OCI-LY3 (cell line): ENCODE measurements around the gene SAMD4A.

Source experiments
- H2AFZ ChIP-seq: fragments of 200-600, 300-600 bp; shearing (Covaris generic); 2 replicates; pipeline ENCODE4 v1.6.0; 2014; ENCODE audit warnings: antibody characterized with exemption, low read depth, low read length
- H3K27ac ChIP-seq: fragments of 200-600, 300-600 bp; sonication (generic); 2 replicates; pipeline ENCODE4 v1.5.1; 2014; ENCODE audit warnings: mild to moderate bottlenecking, low read length, moderate library complexity, mixed read lengths
- H3K27me3 ChIP-seq: fragments of 200-600, 300-600 bp; sonication (generic); 2 replicates; pipeline ENCODE4 v1.6.1; 2014; ENCODE audit warnings: low read depth, low read length, mixed read lengths
- H3K36me3 ChIP-seq: fragments of 200-600, 300-600 bp; sonication (generic); replicated peaks from 2 replicates; pipeline ENCODE3; 2014; ENCODE audit warnings: low read depth, low read length, mixed read lengths
- H3K4me1 ChIP-seq: fragments of 300-600, 200-600 bp; sonication (generic); 2 replicates; pipeline ENCODE4 v1.6.1; 2014; ENCODE audit warnings: low read length, mixed read lengths
- H3K4me2 ChIP-seq: fragments of 200-600, 300-600 bp; sonication (generic); 2 replicates; pipeline ENCODE4 v1.6.1; 2014; ENCODE audit warnings: low read length, mixed read lengths
- H3K4me3 ChIP-seq: fragments of 300-600, 200-600 bp; sonication (generic); 2 replicates; pipeline ENCODE4 v1.5.1; 2014; ENCODE audit warnings: antibody characterized with exemption, mild to moderate bottlenecking, low read length, moderate library complexity
- H3K79me2 ChIP-seq: fragments of 300-600, 200-600 bp; shearing (Covaris generic); 2 replicates; pipeline ENCODE4 v1.6.1; 2014; ENCODE audit warnings: mild to moderate bottlenecking, low read length, mixed read lengths
- H3K9ac ChIP-seq: fragments of 300-600, 200-600 bp; shearing (Covaris generic); 2 replicates; pipeline ENCODE4 v1.6.0; 2014; ENCODE audit warnings: mild to moderate bottlenecking, low read length, moderate library complexity
- H3K9me3 ChIP-seq: fragments of 200-600, 300-600 bp; shearing (Covaris generic); 2 replicates; pipeline ENCODE4 v1.6.1; 2014; ENCODE audit warnings: low read length, mixed read lengths; ENCODE audit not compliant: insufficient read depth
- H4K20me1 ChIP-seq: fragments of 200-600, 300-600 bp; sonication (generic); 2 replicates; pipeline ENCODE4 v1.6.1; 2016; ENCODE audit warnings: low read length, mixed read lengths; ENCODE audit not compliant: insufficient read depth
- EZH2phosphoT487 ChIP-seq: fragments of 200-600 bp; shearing (Covaris generic); IDR thresholded peaks from 2 replicates; pipeline ENCODE4 v1.6.1; 2018; ENCODE audit warnings: antibody characterized with exemption, mixed run types, low read depth
- TF ChIP-seq, protein P1 (sequence below): fragments of 200-600, 300-600 bp; sonication (generic); IDR thresholded peaks from 2 replicates; pipeline ENCODE4 v1.5.1; 2014; ENCODE audit warnings: antibody characterized with exemption, low read length, low read depth

The SAMD4A gene

DNA sequence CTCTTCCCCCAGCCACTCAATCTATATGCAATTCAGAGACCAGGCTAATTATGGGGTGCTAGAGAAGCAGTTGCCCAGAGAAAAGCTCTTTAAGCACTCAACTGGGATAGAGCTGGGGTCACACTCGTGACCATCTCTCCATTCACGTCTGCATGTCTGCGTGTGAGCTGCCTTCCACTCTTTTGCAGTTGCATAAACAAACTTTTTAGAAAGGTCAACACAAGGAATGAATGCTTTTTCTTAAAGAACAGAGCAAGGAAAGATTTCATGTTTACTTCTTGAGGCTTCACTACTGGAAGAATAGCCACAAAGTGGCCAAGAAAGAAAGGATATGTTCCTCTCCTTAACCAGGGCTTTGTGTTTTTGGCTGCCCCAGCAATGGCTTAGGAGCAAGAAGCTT, 151.1 kb downstream of the SAMD4A start:
- Histone ChIP-seq H3K4me1 (peaks cover 6% of the 10 kb centered on the region; the same call in 1 of the 2 replicates), H3K4me3 (no peak overlapping the region), H2AFZ (no peak overlapping the region), H3K79me2 (no peaks in the 10 kb centered on the region), H3K36me3 (no peaks in the 10 kb centered on the region), H3K27ac (no peak overlapping the region), H3K9me3 (no peaks in the 10 kb centered on the region), H3K27me3 (peaks cover 18% of the 10 kb centered on the region; the same call in 1 of the 2 replicates), H3K4me2 (no peak overlapping the region), H3K9ac (no peak overlapping the region), H4K20me1 (no peaks in the 10 kb centered on the region)
- no peak for TF ChIP-seq EZH2phosphoT487
- TF ChIP-seq, protein P1, sequence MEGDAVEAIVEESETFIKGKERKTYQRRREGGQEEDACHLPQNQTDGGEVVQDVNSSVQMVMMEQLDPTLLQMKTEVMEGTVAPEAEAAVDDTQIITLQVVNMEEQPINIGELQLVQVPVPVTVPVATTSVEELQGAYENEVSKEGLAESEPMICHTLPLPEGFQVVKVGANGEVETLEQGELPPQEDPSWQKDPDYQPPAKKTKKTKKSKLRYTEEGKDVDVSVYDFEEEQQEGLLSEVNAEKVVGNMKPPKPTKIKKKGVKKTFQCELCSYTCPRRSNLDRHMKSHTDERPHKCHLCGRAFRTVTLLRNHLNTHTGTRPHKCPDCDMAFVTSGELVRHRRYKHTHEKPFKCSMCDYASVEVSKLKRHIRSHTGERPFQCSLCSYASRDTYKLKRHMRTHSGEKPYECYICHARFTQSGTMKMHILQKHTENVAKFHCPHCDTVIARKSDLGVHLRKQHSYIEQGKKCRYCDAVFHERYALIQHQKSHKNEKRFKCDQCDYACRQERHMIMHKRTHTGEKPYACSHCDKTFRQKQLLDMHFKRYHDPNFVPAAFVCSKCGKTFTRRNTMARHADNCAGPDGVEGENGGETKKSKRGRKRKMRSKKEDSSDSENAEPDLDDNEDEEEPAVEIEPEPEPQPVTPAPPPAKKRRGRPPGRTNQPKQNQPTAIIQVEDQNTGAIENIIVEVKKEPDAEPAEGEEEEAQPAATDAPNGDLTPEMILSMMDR, result no peak

DNA sequence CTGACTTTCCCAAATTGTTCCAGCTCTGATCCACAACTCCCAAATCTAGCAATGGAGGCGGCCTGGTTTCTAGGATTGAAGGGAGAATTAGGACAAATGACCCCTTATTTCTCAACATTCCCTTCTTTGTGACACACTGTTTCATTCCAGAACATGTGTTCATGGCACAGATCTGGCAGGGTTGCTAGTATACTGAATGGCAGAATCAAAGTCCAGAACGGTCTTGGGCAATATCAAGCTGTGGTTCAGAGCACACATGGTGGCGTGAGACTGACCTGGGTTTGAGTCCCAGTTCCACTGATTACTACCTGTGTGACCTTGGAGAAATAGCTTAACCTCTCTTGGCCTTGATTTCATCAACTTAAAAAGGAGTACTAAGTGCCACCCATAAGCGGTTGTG, 152.5 kb downstream of the SAMD4A start:
- Histone ChIP-seq H3K4me3 (no peak overlapping the region), H2AFZ (no peak overlapping the region), H3K79me2 (no peaks in the 10 kb centered on the region), H3K4me2 (no peak overlapping the region), H3K36me3 (no peaks in the 10 kb centered on the region), H3K9ac (no peak overlapping the region), H3K4me1 (peaks cover 6% of the 10 kb centered on the region; the same call in 1 of the 2 replicates), H3K9me3 (no peaks in the 10 kb centered on the region), H3K27ac (no peak overlapping the region), H3K27me3 (peaks cover 16% of the 10 kb centered on the region; the same call in 1 of the 2 replicates), H4K20me1 (no peaks in the 10 kb centered on the region)
- no peak for TF ChIP-seq EZH2phosphoT487
- TF ChIP-seq, protein P1, result no peak

DNA sequence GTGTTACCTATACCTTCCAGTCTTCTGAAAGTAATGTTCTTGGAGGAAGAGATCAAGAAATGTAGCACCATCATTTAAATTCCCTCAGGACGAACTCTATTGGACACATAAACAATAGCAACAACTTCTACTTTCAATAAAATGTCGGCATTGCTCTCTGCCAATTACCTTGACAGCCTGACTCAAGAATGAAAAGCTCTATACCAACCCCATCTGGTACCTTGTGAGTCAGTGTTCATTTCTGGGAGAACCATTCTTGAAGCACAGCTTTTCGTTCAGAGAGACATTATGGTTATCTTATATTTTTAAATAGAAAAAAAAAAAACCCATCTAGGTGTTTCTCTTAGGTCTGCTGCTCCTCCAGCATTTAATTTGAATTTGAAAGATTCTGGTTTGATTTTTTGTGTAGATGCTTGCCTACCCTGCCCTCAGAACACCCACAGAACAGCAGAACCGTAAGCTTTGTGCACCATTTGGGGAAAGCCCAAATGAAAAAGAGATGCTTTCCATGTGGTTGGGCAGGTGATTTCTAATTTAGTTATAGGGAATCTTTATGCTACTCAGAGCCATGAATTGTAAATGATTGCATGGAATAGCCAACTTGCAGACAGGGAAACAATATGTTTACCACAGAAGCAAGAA, 156.0 kb downstream of the SAMD4A start:
- no peaks in the 10 kb centered on the region for H3K9me3 ChIP-seq
- H3K27me3 ChIP-seq, result peaks cover 20% of the 10 kb centered on the region; the same call in 1 of the 2 replicates
- H3K4me1 ChIP-seq, result peaks cover 3% of the 10 kb centered on the region; the same call in 1 of the 2 replicates
- H3K27ac ChIP-seq, result no peak overlapping the region
- peak overlapping the region; percentile 42 for H3K4me2 ChIP-seq
- H3K4me3 ChIP-seq, result no peak overlapping the region
- H2AFZ ChIP-seq, result peak overlapping the region; percentile 80; the same call in 1 of the 2 replicates
- TF ChIP-seq EZH2phosphoT487, result no peak
- TF ChIP-seq, protein P1, result peak; percentile 58
- no peaks in the 10 kb centered on the region for H3K79me2 ChIP-seq
- no peaks in the 10 kb centered on the region for H4K20me1 ChIP-seq
- no peaks in the 10 kb centered on the region for H3K36me3 ChIP-seq
- no peak overlapping the region for H3K9ac ChIP-seq

DNA sequence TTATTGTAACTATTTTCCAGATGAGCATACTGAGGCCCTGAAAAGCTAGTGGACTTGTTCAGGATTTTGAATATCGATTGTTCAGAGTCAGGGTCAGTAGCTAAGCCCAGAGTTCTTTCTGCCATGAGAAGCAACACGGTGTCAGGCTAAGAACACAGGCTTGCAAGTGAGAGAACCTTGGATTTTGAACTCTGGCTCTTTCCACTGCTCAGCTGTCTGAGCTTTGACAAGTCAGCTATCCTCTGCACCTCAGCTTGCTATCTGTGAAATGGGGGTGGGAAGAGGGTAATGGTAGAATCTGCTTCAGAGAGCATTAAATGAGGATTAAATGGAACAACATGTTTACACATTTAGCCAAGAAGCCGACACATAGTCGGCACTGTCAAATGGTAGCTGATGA, 157.2 kb downstream of the SAMD4A start:
- no peaks in the 10 kb centered on the region for H3K79me2 ChIP-seq
- H3K9me3 ChIP-seq, result no peaks in the 10 kb centered on the region
- H4K20me1 ChIP-seq, result no peaks in the 10 kb centered on the region

More for the DNA sequence above, 157.2 kb downstream of the SAMD4A start:
- Histone ChIP-seq H3K4me3 (no peak overlapping the region), H3K27ac (no peak overlapping the region), H3K4me2 (no peak overlapping the region), H3K27me3 (peaks cover 20% of the 10 kb centered on the region; the same call in 1 of the 2 replicates), H3K4me1 (peaks cover 8% of the 10 kb centered on the region; the same call in 1 of the 2 replicates), H3K9ac (no peak overlapping the region), H3K36me3 (no peaks in the 10 kb centered on the region), H2AFZ (no peak overlapping the region)
- no peak for TF ChIP-seq EZH2phosphoT487
- TF ChIP-seq, protein P1, result no peak
